ENCODE results near the gene SBK3.
"Not testable (repeated sequence)": the region's sequence is repeated elsewhere in the genome, so short reads cannot be mapped to it uniquely, and the experiment has no call there.

The SBK3 gene

GRCh38 chr19:55573929-55574328 is 28.6 kb upstream of the SBK3 start:
- DNase-seq: not testable (repeated sequence)

DNA sequence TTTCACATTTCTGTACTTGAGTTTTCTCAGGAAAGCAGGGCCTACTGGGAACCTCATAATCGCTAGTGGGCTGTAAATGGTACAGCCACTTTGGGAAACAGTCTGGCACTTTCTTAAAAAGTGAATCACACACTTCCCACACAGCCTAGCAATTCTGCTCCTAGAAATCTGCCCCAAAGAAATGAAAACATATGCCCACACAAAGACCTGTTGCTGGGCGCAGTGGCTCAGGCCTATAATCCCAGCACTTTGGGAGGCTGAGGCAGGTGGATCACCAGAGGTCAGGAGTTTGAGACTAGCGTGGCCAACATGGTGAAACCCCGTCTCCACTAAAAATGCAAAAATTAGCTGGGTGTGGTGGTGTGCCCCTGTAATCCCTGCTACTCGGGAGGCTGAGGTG is 24.1 kb upstream of the SBK3 start:
- DNase-seq: not testable (repeated sequence)

GRCh38 chr19:55567708-55568328 is 22.5 kb upstream of the SBK3 start:
- no peak for DNase-seq

DNA sequence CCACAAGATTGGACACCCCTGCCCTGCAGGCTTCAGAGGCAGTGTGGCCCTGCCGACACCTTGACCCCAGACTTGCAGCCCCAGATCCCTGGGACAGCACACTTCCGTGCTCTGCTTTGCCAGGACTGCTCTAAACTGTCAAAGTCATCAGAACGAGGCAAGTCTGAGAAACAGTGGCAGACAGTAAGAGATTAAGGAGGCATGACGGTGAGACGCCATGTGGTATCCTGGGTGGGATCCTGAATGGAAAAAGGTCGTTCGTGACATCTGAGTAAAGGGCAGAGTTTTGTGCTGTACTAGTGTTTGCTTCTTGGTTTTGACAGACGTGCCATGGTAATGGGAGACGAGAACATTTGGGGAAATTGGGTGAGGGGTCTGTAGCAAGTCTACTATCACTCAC is 21.5 kb upstream of the SBK3 start:
- no peak for DNase-seq

DNA sequence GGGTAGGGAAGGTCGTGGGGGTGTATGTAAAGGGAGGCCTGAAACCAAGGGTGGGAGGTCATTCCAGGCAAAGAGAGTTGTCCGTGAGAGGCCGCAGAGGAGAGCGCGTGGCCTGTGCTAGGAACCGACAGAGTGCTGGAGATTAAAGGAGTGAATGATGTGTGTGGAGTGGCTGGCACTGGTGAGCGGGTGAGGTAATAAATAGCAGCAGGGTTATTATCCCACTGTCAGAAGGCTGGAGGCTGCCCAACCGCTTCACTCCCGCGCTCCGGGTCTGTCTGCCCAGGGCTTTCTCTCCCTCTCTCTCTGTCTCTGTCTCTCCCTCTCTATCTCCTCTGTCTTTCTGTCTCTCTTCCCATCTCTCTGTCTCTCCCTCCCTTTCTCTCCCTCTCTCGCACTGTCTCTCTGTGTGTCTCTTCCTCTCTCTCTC is 17.9 kb upstream of the SBK3 start:
- DNase-seq: no peak

DNA sequence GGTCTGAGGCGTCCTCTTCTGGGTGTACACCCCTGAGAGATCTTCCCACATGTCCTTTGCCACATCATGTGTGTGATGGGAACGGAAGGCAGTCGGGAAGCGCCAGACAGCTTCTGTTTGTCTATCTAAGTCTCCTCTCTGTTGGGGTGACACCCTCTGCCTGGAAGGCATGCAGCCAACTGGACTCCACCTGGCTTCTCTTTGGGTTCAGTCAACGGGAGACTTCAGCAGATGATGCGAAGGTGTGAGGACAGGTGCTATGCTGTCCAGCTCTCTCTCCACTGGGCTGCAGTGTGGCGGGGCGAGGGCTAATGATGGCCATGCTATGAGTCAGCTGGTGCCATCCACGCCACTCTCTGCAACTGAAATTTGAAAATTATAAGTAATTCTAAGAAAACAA is 14.3 kb upstream of the SBK3 start:
- no peak for DNase-seq

DNA sequence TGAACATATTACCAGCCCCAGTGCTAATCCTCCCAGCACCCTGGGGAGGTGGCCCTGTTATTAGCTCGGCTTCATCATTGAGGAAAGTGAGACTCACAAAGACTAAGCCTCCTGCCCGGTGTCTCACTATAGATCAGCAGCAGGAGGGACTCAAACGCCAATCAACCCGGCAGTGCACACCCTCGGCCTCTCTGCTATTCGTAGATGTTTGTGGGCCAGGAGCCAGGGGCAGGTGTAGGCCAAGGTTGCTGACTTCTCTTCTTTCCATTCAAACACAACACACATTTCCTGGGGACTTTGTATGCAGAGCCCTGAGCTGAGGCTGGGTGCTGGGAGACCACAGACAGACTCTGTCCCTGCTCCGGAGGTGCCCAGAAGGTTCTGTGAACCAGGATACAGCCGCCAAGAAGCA is 9.4 kb upstream of the SBK3 start:
- DNase-seq: no peak

DNA sequence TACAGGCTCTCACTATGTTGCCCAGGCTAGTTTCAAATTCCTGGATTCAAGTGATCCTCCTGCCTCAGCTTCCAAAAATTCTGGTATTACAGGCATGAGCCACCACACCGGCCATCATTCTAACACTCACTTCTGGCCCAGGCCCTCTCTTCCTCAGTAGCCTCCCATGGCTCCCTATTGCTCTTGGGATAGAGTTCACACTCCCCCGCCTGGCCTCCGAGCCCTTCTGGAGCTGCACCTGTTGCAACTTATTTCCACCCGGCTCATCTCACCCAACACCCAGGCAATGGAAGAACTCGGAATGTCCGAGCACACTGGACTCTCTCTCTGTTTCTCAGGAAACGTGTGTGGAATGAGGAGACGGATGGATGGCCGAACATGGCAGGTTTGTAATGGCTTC is 9.0 kb upstream of the SBK3 start:
- DNase-seq: no peak

GRCh38 chr19:55553217-55554182 is 8.2 kb upstream of the SBK3 start:
- no peak for DNase-seq

DNA sequence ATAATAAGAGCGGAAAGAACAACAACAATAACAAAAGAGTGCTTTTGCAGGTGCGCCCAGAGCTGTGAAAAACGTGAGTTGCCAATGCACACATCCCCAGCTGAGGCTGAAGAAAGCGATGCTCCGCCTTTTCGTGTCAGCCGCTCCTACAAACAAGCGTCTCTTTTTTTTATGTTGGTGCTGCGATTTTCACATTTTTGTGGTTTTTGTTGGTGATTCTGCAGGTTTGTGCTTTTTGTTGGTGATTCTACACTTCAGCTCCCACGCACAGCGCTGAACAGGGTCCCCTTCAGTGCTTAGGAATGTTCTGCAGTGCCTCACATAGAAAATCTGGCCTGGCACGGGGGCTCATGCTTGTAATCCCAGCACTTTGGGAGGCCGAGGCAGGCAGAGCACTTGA is 7.3 kb upstream of the SBK3 start:
- DNase-seq: no peak

- no peak for DNase-seq
These were observed 6.9 kb upstream of the SBK3 start for GRCh38 chr19:55552206-55552605.

GRCh38 chr19:55550321-55550650 is 4.9 kb upstream of the SBK3 start:
- no peak for DNase-seq

- peak in 1 of 2 experiments; percentile 35 for DNase-seq
These were observed 4.4 kb upstream of the SBK3 start for GRCh38 chr19:55549500-55550320.

DNA sequence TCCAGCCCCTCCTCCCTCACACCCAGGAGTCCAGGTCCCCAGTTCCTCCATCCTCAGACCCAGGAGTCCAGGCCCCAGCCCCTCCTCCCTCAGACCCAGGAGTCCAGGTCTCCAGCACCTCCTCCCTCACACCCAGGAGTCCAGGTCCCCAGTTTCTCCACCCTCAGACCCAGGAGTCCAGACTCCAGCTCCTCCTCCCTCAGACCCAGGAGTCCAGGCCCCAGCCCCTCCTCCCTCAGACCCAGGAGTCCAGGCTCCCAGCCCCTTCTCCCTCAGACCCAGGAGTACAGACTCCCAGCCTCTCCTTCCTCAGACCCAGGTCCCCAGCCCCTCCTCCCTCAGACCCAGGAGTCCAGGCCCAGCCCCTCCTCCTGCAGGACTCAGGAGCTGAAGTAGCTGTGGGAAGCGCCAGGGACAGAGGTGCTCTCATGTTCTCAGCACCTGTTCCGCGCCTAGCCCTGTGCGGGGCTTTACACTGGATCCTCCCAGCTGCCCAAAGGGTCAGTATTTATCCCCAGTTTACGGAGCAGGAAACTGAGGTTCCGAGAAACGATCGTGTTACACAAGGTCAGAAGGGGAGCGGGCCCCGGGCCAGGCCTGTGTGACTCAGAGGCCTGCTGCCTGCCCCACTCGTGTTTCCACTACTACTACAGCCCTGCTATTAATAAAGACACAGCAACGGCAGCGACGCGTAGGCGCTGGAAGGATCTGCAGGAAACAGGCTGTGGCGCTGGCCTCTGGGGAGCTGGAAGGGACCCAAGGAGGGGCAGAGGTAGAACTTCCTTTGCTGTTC is 1.7 kb upstream of the SBK3 start:
- DNase-seq: no peak

GRCh38 chr19:55546011-55546410 is 668 bp upstream of the SBK3 start:
- DNase-seq: no peak

DNA sequence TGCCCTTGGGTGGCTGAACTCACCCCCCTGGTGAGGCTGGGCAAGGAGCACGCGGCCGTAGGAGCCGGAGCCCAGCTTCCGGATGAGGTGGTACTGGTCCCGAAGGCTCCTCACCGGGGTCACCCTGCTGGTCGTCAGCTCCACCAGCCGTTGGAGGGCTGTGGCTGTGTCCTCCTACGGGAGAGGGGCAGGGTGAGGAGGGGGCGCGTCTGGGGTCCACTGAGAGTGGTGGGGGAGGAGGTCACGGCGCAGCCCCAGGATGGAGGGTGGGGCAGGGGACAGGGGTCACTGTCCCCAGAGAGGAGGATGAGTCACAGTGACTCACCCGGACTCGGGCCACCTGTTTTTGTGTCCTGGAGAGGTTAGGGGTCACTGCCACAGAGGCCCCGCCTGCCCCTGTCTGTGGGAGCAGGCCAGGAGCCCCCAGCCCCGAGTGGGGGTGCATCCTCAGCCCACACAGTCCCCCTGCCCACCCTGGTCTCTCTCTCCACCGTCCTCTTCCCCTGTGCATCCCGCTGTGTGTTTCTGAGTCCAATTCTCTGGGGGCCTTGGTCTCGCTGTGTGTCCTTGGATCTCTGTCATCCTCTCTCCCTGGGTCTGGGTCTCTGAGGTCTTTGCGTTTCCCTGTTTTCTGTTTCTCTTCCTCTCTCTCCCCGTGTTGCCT is 435 bp downstream of the SBK3 start:
- DNase-seq: no peak

GRCh38 chr19:55544014-55544413 is 1.3 kb downstream of the SBK3 start:
- DNase-seq: no peak

GRCh38 chr19:55543567-55543966 is 1.8 kb downstream of the SBK3 start:
- no peak for DNase-seq

GRCh38 chr19:55542292-55542855 is 3.0 kb downstream of the SBK3 start:
- no peak for DNase-seq

DNA sequence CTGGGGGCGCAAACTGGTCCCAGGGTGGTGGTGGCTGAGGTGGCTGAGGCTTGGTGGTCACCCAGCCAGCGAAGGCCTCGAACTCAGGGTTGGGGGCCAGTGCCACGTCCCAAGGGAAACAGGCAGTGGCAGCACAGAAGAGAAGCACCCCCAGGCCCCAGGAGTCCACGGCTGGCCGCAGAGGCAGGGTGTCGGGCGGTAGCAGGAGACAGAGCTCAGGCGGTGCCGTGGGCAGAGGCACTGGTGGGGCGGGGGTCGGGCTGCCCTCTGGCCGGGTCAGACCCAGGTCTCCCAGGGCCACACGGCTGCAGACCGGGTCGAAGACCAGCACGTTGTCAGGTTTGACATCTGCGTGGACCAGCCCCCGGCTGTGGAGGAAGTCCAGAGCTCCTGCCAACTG is 4.3 kb downstream of the SBK3 start:
- no peak for DNase-seq

GRCh38 chr19:55540619-55541018 is 4.7 kb downstream of the SBK3 start:
- DNase-seq: no peak
